H1 (cell line): ENCODE results near the gene BAIAP2. TPM values are rescaled to one million over a fixed set of nuclear protein-coding genes. Genes with fewer than 3 reads are reported as not detected.

Experiments used
- CTCF ChIA-PET: fragments of 300-600 bp; sonication (Branson Sonifier 250); formaldehyde crosslinking; loops from one replicate; lab custom pipeline; 2021; ENCODE audit not compliant: partially characterized antibody; lab: Charles Lee
- POLR2A ChIA-PET: fragments of 300-600 bp; sonication (Branson Sonifier 250); formaldehyde crosslinking; loops from one replicate; lab custom pipeline; 2021; ENCODE audit warnings: inconsistent platforms; ENCODE audit not compliant: partially characterized antibody; lab: Charles Lee
- DNase-seq, 2 experiments: peaks; one replicate each; pipeline versions ENCODE4 v3.0.0 to v3.0.0-alpha.2; 2010 to 2022; ENCODE audit warnings: low spot score in 2 of 2, low read depth in 1 of 2, mixed read lengths in 1 of 2
- FAIRE-seq: peaks from 2 replicates; lab custom pipeline; 2011; peaks lifted over from hg19 to GRCh38; lab: Jason Lieb, UNC
- H2AFZ ChIP-seq: 2 replicates; pipeline ENCODE4 v1.8.1; 2012; ENCODE audit warnings: low read length, inconsistent platforms
- H2AK5ac ChIP-seq: 2 replicates; pipeline ENCODE4 v1.6.1; 2013; ENCODE audit warnings: low read depth, low read length
- H2BK120ac ChIP-seq: replicated peaks from 2 replicates; pipeline ENCODE3; 2013; ENCODE audit warnings: low read depth, low read length, inconsistent platforms
- H2BK12ac ChIP-seq: 2 replicates; pipeline ENCODE4 v1.6.1; 2013; ENCODE audit warnings: low read depth, low read length
- H2BK15ac ChIP-seq: 2 replicates; pipeline ENCODE4 v1.6.1; 2013; ENCODE audit warnings: low read length
- H2BK20ac ChIP-seq: 2 replicates; pipeline ENCODE4 v1.6.1; 2013; ENCODE audit warnings: low read length
- H2BK5ac ChIP-seq: 2 replicates; pipeline ENCODE4 v1.6.1; 2013; ENCODE audit warnings: low read depth, low read length
- H3K14ac ChIP-seq: 2 replicates; pipeline ENCODE4 v1.6.1; 2013; ENCODE audit warnings: inconsistent platforms; ENCODE audit not compliant: insufficient read length
- H3K18ac ChIP-seq: 2 replicates; pipeline ENCODE4 v1.6.1; 2013; ENCODE audit warnings: low read length; ENCODE audit errors: extremely low read depth
- H3K23ac ChIP-seq: 2 replicates; pipeline ENCODE4 v1.6.1; 2013; ENCODE audit warnings: inconsistent platforms; ENCODE audit not compliant: insufficient read length
- H3K23me2 ChIP-seq: 2 replicates; pipeline ENCODE4 v1.6.1; 2013; ENCODE audit warnings: low read depth, low read length
- H3K27ac ChIP-seq: 2 replicates; pipeline ENCODE4 v1.6.1; 2011; ENCODE audit warnings: low read depth, low read length, inconsistent platforms
- H3K27me3 ChIP-seq, 4 experiments: replicated peaks in 1 of 4; 1 replicate in 1 of 4; 2 replicates in 3 of 4; pipeline versions ENCODE4 v1.6.1 to v1.8.1; 2011 to 2013; ENCODE audit warnings: low read length in 3 of 4, mild to moderate bottlenecking in 3 of 4, inconsistent platforms in 2 of 4, mixed read lengths in 2 of 4, moderate library complexity in 1 of 4; ENCODE audit not compliant: control insufficient read depth in 3 of 4, insufficient read depth in 3 of 4; ENCODE audit errors: extremely low read depth in 1 of 4
- H3K36me3 ChIP-seq, 4 experiments: 2 replicates each; pipeline versions ENCODE4 v1.6.1 to v1.8.1; 2011 to 2013; ENCODE audit warnings: mild to moderate bottlenecking in 4 of 4, low read length in 3 of 4, moderate library complexity in 2 of 4, control low read depth in 1 of 4, inconsistent platforms in 1 of 4; ENCODE audit not compliant: insufficient read depth in 4 of 4, control insufficient read depth in 2 of 4
- H3K4ac ChIP-seq: replicated peaks from 2 replicates; pipeline ENCODE3; 2013; ENCODE audit warnings: low read length, low read depth, mixed read lengths, inconsistent platforms; ENCODE audit not compliant: insufficient read length
- H3K4me1 ChIP-seq, 4 experiments: replicated peaks in 1 of 4; 1 replicate in 1 of 4; 2 replicates in 3 of 4; pipeline versions ENCODE4 v1.6.1 to v1.8.1; 2011 to 2013; ENCODE audit warnings: low read length in 3 of 4, inconsistent platforms in 2 of 4, mixed read lengths in 1 of 4; ENCODE audit not compliant: insufficient read depth in 4 of 4, control insufficient read depth in 3 of 4
- H3K4me2 ChIP-seq, 2 experiments: 2 replicates each; pipeline versions ENCODE4 v1.6.1 to v1.8.1; 2011 to 2013; ENCODE audit warnings: low read depth in 2 of 2, low read length in 2 of 2, control low read depth in 1 of 2, inconsistent platforms in 1 of 2, mild to moderate bottlenecking in 1 of 2; ENCODE audit not compliant: insufficient read depth in 1 of 2
- H3K4me3 ChIP-seq, 4 experiments: fragments of 200-600, 300-600 bp in 1 of 4; sonication (generic), shearing (Covaris generic), sonication (Bioruptor Twin) in 1 of 4; 2 replicates each; pipeline versions ENCODE4 v1.5.1 to v1.8.1; 2011 to 2016; ENCODE audit warnings: low read length in 4 of 4, low read depth in 3 of 4, control low read depth in 2 of 4, inconsistent platforms in 2 of 4, mild to moderate bottlenecking in 2 of 4, mixed read lengths in 1 of 4, moderate library complexity in 1 of 4; ENCODE audit not compliant: insufficient read depth in 2 of 4; ENCODE audit errors: extremely low read depth in 1 of 4
- H3K56ac ChIP-seq: replicated peaks from 2 replicates; pipeline ENCODE3; 2013; ENCODE audit warnings: low read depth, mild to moderate bottlenecking, mixed read lengths, low read length, inconsistent platforms; ENCODE audit not compliant: insufficient read length
- H3K79me1 ChIP-seq: 2 replicates; pipeline ENCODE4 v1.6.1; 2013; ENCODE audit warnings: low read depth, low read length, control low read depth
- H3K79me2 ChIP-seq, 2 experiments: 2 replicates each; pipeline versions ENCODE4 v1.6.1 to v1.8.1; 2012 to 2013; ENCODE audit warnings: low read length in 2 of 2, mild to moderate bottlenecking in 2 of 2, inconsistent platforms in 1 of 2; ENCODE audit not compliant: insufficient read depth in 2 of 2, control insufficient read depth in 1 of 2
- H3K9ac ChIP-seq, 4 experiments: replicated peaks in 1 of 4; 1 replicate in 1 of 4; 2 replicates in 3 of 4; pipeline versions ENCODE4 v1.6.1 to v1.8.1; 2011 to 2013; ENCODE audit warnings: low read depth in 3 of 4, low read length in 3 of 4, control low read depth in 2 of 4, mild to moderate bottlenecking in 2 of 4, moderate library complexity in 2 of 4, inconsistent platforms in 1 of 4; ENCODE audit errors: extremely low read depth in 1 of 4
- H3K9me3 ChIP-seq, 2 experiments: 2 replicates each; pipeline versions ENCODE4 v1.6.1 to v1.8.1; 2012 to 2013; ENCODE audit warnings: mild to moderate bottlenecking in 2 of 2, moderate library complexity in 2 of 2, control low read depth in 1 of 2, inconsistent platforms in 1 of 2, low read depth in 1 of 2, low read length in 1 of 2, mixed read lengths in 1 of 2; ENCODE audit not compliant: insufficient read depth in 2 of 2
- H4K20me1 ChIP-seq, 2 experiments: replicated peaks in 1 of 2; 2 replicates each; pipeline versions ENCODE3 to v1.8.1; 2011 to 2013; ENCODE audit warnings: inconsistent platforms in 2 of 2, low read length in 2 of 2, mild to moderate bottlenecking in 1 of 2; ENCODE audit not compliant: insufficient read depth in 2 of 2, control insufficient read depth in 1 of 2
- H4K5ac ChIP-seq: 2 replicates; pipeline ENCODE4 v1.6.1; 2013; ENCODE audit warnings: low read length, low read depth, mixed read lengths, inconsistent platforms; ENCODE audit not compliant: insufficient read length
- H4K8ac ChIP-seq: 2 replicates; pipeline ENCODE4 v1.8.0; 2013; ENCODE audit warnings: mild to moderate bottlenecking, moderate library complexity, low read length, inconsistent platforms; ENCODE audit not compliant: insufficient read depth; ENCODE audit errors: extremely low read depth
- H4K91ac ChIP-seq: replicated peaks from 2 replicates; pipeline ENCODE3; 2013; ENCODE audit warnings: low read length, mixed read lengths, inconsistent platforms; ENCODE audit not compliant: insufficient read length
- CREB1 ChIP-seq: IDR thresholded peaks from 2 replicates; pipeline ENCODE4 v1.6.1; 2012; ENCODE audit warnings: inconsistent platforms
- MAX ChIP-seq: IDR thresholded peaks from 2 replicates; pipeline ENCODE4 v1.6.1; 2012; ENCODE audit warnings: inconsistent platforms
- RAD21 ChIP-seq, 2 experiments: IDR thresholded peaks in 1 of 2; conservative IDR thresholded peaks in 1 of 2; 2 replicates each; pipeline ENCODE4 v1.6.1; 2011; ENCODE audit warnings: low read depth in 2 of 2, low read length in 2 of 2, improper control_type of control experiment in 1 of 2, inconsistent platforms in 1 of 2, mild to moderate bottlenecking in 1 of 2, moderate library complexity in 1 of 2
- SP4 ChIP-seq: IDR thresholded peaks from 2 replicates; pipeline ENCODE4 v1.6.1; 2012; ENCODE audit warnings: low read length, inconsistent platforms
- TEAD4 ChIP-seq: IDR thresholded peaks from 2 replicates; pipeline ENCODE4 v1.6.1; 2012; ENCODE audit warnings: low read depth, low read length, inconsistent platforms, mixed read lengths
- USF2 ChIP-seq: IDR thresholded peaks from 2 replicates; pipeline ENCODE4 v1.6.1; 2011; ENCODE audit warnings: low read length, improper control_type of control experiment
- WGBS, 2 experiments: shearing (Covaris generic) in 1 of 2; methylation state at CpG; one replicate each; pipeline versions ENCODE4 v1.1.6 to v1.1.7; 2013 to 2015; ENCODE audit warnings: low lambda C conversion rate in 2 of 2, mixed read lengths in 2 of 2, inconsistent platforms in 1 of 2, low coverage in 1 of 2, missing lambda C conversion rate in 1 of 2; ENCODE audit not compliant: insufficient replicate concordance in 2 of 2, insufficient coverage in 1 of 2, insufficient read length in 1 of 2; ENCODE audit errors: extremely low coverage in 1 of 2, missing lambda C conversion rate in 1 of 2; 5-methylcytosine and 5-hydroxymethylcytosine counted together
- polyA plus RNA-seq, 7 experiments: library from polyadenylated mRNA; depleted of rRNA in 3 of 7; stranded (reverse) in 5 of 7; unstranded in 2 of 7; fragments of >200 nt in 5 of 7; fragments of 200-250 nt in 2 of 7; gene quantifications; 1 replicate in 5 of 7; 2 replicates in 1 of 7; 4 replicates in 1 of 7; pipeline versions ENCODE4 v1.2.1 to v1.2.3, GENCODE V29; 2011 to 2013; ENCODE audit warnings: missing spikeins in 2 of 7, mixed read lengths in 2 of 7
- total RNA-seq: library from RNA; stranded (reverse); fragmentation: NEBNext Ultra II Directional; extraction: Animal tissue kit (Norgen Biotek cat#: 25700); gene quantifications from 2 replicates; pipeline ENCODE4 v1.2.1, GENCODE V29; 2021

The BAIAP2 gene
- total and polyA plus RNA-seq, 2 of the 8 experiments (the other 6 are each of a cell fraction or from before 2014, with no cell fraction given), result 10.0 to 22.8 TPM

- ChIA-PET CTCF (interaction anchor here (0.7 to 15.3 kb wide), 10 partner anchors 11 to 66 kb away, joined by 3 to 103 read pairs (median 5); no protein-coding TSS in a partner anchor), POLR2A (interaction anchor here (0.7 to 5.9 kb wide), 9 partner anchors 11 to 60 kb away, joined by 3 to 42 read pairs (median 4); no protein-coding TSS in a partner anchor)
- H4K8ac ChIP-seq, result no peak overlapping the region
- H3K56ac ChIP-seq, result no peak overlapping the region
- H2BK20ac ChIP-seq, result no peak overlapping the region
- peaks cover 15% of the 10 kb centered on the region for H3K79me1 ChIP-seq
- no peak for DNase-seq
- no peaks in the 10 kb centered on the region for H3K9me3 ChIP-seq
- H2BK120ac ChIP-seq, result no peak overlapping the region
- H4K91ac ChIP-seq, result no peak overlapping the region
- no peak overlapping the region for H2BK15ac ChIP-seq
- H2AK5ac ChIP-seq, result no peak overlapping the region
- peaks cover 0 to 23% (median 11%) of the 10 kb centered on the region in 4 experiments; a peak in 5 of 7 replicates for H3K4me1 ChIP-seq
- no peak overlapping the region for H4K5ac ChIP-seq
- H3K4ac ChIP-seq, result no peak overlapping the region
- H3K23me2 ChIP-seq, result peaks cover 10% of the 10 kb centered on the region; the same call in 1 of the 2 replicates
- H2AFZ ChIP-seq, result no peak overlapping the region
- peaks cover 0 to 11% (median 5%) of the 10 kb centered on the region in 4 experiments; a peak in 5 of 7 replicates for H3K27me3 ChIP-seq
- H4K20me1 ChIP-seq, result peaks cover 5 to 34% of the 10 kb centered on the region in 2 experiments
- H2BK5ac ChIP-seq, result no peak overlapping the region; the same call in 1 of the 2 replicates
- H3K79me2 ChIP-seq, result peaks cover 0 to 39% of the 10 kb centered on the region in 2 experiments; a peak in 2 of 4 replicates
- H3K9ac ChIP-seq, result no peak overlapping the region
- WGBS, 2 experiments, result 95% methylated on average over 30 of the region's 30 CpGs; no CpG with 5 or more reads in 1 of the 2 experiments
- no peaks in the 10 kb centered on the region for H3K36me3 ChIP-seq
- H3K18ac ChIP-seq, result no peak overlapping the region
- no peak overlapping the region for H3K4me3 ChIP-seq
- H3K14ac ChIP-seq, result no peak overlapping the region
- H3K23ac ChIP-seq, result no peak overlapping the region
- no peak overlapping the region for H3K4me2 ChIP-seq
- H3K27ac ChIP-seq, result no peak overlapping the region
- no peak for FAIRE-seq
- no peak overlapping the region for H2BK12ac ChIP-seq
- TF ChIP-seq MAX (no peak), CREB1 (no peak), USF2 (no peak), TEAD4 (0 out of 2 replicates have a peak, but pooled peaks have one; percentile 27), RAD21 (IDR thresholded peaks at IDR 0.05 in 1 of 2, conservative IDR thresholded peaks at IDR 0.05 in 1 of 2; ENCODE audit: low read depth in 2 of 2, low read length in 2 of 2) (peak in 1 of 2 experiments; percentile 26; a peak in 1 of 4 replicates), SP4 (no peak)
These were observed 3.1 kb downstream of the BAIAP2 start for GRCh38 chr17:81037798-81038733.
